ENCODE data around the gene PDZD7. TPM values are rescaled to one million over a fixed set of nuclear protein-coding genes. Genes with fewer than 3 reads are reported as not detected.

PDZD7 gene
- polyA plus RNA-seq, 1 of the 3 experiments (the other 2 are of a cell fraction), result 1.9 TPM

GRCh38 chr10:100966887-100967286 lies 64.0 kb downstream of the PDZD7 start:
- H4K20me1 ChIP-seq (ENCODE audit: insufficient read depth), result no peaks in the 10 kb centered on the region
- POLR2A ChIA-PET, result interaction anchor here (1.3 kb wide), 1 partner anchor 54 kb away, joined by 3 read pairs; no protein-coding TSS in a partner anchor
- H3K4me2 ChIP-seq, result no peak overlapping the region
- H3K4me3 ChIP-seq (ENCODE audit: low read depth in 2 of 2, low read length in 1 of 2), result no peak overlapping the region
- 90% methylated on average over 2 of the region's 2 CpGs for WGBS (ENCODE audit: low lambda C conversion rate)
- CTCF ChIA-PET, result interaction anchor here (0.7 to 3.4 kb wide), 6 partner anchors 21 to 405 kb away, joined by 3 to 18 read pairs (median 7); no protein-coding TSS in a partner anchor
- no peaks in the 10 kb centered on the region for H3K79me2 ChIP-seq (ENCODE audit: insufficient read depth)
- peaks cover 4 to 19% of the 10 kb centered on the region in 2 experiments; a peak in 2 of 4 replicates for H3K4me1 ChIP-seq (ENCODE audit: control insufficient read depth in 1 of 2, insufficient read depth in 2 of 2, low read depth in 1 of 2, low read length in 1 of 2)
- H3K27ac ChIP-seq (ENCODE audit: low read depth in 2 of 2, low read length in 1 of 2), result no peak overlapping the region
- H2AFZ ChIP-seq (ENCODE audit: low read depth), result no peak overlapping the region
- no peak for DNase-seq
- H3K27me3 ChIP-seq (ENCODE audit: insufficient read depth), result no peaks in the 10 kb centered on the region
- no peaks in the 10 kb centered on the region for H3K9me3 ChIP-seq
- peaks cover 34 to 45% of the 10 kb centered on the region in 2 experiments for H3K36me3 ChIP-seq (replicated peaks in 1 of 2; ENCODE audit: control insufficient read depth in 1 of 2, insufficient read depth in 2 of 2, low read length in 1 of 2)
- H3K9me2 ChIP-seq, result no peaks in the 10 kb centered on the region
- peaks cover 3% of the 10 kb centered on the region for H3F3A ChIP-seq (replicated peaks; ENCODE audit: insufficient read depth)
- TF ChIP-seq TCF12 (IDR thresholded peaks at IDR 0.05) (no peak), SMC3 (IDR thresholded peaks at IDR 0.05; ENCODE audit: low read depth, low read length) (no peak), YY1 (IDR thresholded peaks at IDR 0.05; ENCODE audit: low read depth) (no peak), CHD2 (IDR thresholded peaks at IDR 0.05; ENCODE audit: low read length, partially characterized antibody) (no peak), NRF1 (IDR thresholded peaks at IDR 0.05; ENCODE audit: low read depth, low read length) (no peak), FOXM1 (IDR thresholded peaks at IDR 0.05; ENCODE audit: low read depth) (no peak), EP300 (IDR thresholded peaks at IDR 0.05; ENCODE audit: borderline replicate concordance in 1 of 2, low read depth in 1 of 2, low read length in 1 of 2) (no peak), RAD21 (IDR thresholded peaks at IDR 0.05; ENCODE audit: low read length) (no peak), FOXJ3 (CRISPR knock-in tag; IDR thresholded peaks at IDR 0.05) (no peak), TEAD4 (IDR thresholded peaks at IDR 0.05; ENCODE audit: borderline replicate concordance, insufficient read depth) (no peak), POLR2AphosphoS5 (IDR thresholded peaks at IDR 0.05; ENCODE audit: low read depth, low read length) (no peak), EZH2phosphoT487 (IDR thresholded peaks at IDR 0.05; ENCODE audit: borderline replicate concordance, low read depth) (no peak), GATA2 (CRISPR knock-in tag; IDR thresholded peaks at IDR 0.05) (no peak), NFIC (IDR thresholded peaks at IDR 0.05; ENCODE audit: borderline replicate concordance) (no peak), CTCF (IDR thresholded peaks at IDR 0.05) (no peak), RFX5 (IDR thresholded peaks at IDR 0.05; ENCODE audit: low read length) (no peak)
- TF ChIP-seq, protein P1, sequence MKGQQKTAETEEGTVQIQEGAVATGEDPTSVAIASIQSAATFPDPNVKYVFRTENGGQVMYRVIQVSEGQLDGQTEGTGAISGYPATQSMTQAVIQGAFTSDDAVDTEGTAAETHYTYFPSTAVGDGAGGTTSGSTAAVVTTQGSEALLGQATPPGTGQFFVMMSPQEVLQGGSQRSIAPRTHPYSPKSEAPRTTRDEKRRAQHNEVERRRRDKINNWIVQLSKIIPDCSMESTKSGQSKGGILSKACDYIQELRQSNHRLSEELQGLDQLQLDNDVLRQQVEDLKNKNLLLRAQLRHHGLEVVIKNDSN (IDR thresholded peaks at IDR 0.05; ENCODE audit: borderline replicate concordance, low read depth), result no peak
- TF ChIP-seq, protein P2, sequence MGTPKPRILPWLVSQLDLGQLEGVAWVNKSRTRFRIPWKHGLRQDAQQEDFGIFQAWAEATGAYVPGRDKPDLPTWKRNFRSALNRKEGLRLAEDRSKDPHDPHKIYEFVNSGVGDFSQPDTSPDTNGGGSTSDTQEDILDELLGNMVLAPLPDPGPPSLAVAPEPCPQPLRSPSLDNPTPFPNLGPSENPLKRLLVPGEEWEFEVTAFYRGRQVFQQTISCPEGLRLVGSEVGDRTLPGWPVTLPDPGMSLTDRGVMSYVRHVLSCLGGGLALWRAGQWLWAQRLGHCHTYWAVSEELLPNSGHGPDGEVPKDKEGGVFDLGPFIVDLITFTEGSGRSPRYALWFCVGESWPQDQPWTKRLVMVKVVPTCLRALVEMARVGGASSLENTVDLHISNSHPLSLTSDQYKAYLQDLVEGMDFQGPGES (IDR thresholded peaks at IDR 0.05; ENCODE audit: low read depth, low read length), result no peak
- no peak overlapping the region for H3K9ac ChIP-seq
